NT2/D1 (cell line): ENCODE measurements around the gene CCSER1.

Source experiments
- DNase-seq: peaks from one replicate; pipeline ENCODE4 v3.0.0-alpha.2; 2011; ENCODE audit warnings: low read depth, low spot score
- H3K27me3 ChIP-seq: 2 replicates; pipeline ENCODE4 v1.6.0; 2011; ENCODE audit warnings: mild to moderate bottlenecking; ENCODE audit not compliant: insufficient read length, insufficient read depth
- H3K36me3 ChIP-seq: 2 replicates; pipeline ENCODE4 v1.6.1; 2011; ENCODE audit warnings: mild to moderate bottlenecking, low read length, mixed read lengths; ENCODE audit not compliant: insufficient read depth, insufficient read length
- H3K4me1 ChIP-seq: 2 replicates; pipeline ENCODE4 v1.5.1; 2011; ENCODE audit not compliant: insufficient read depth, insufficient read length
- H3K4me3 ChIP-seq: 2 replicates; pipeline ENCODE4 v1.5.1; 2011; ENCODE audit warnings: low read depth; ENCODE audit not compliant: insufficient read length
- H3K9ac ChIP-seq: 2 replicates; pipeline ENCODE4 v1.6.0; 2011; ENCODE audit warnings: low read depth; ENCODE audit not compliant: insufficient read length
- H3K9me3 ChIP-seq: 2 replicates; pipeline ENCODE4 v1.5.1; 2011; ENCODE audit warnings: mild to moderate bottlenecking, low read length; ENCODE audit not compliant: insufficient read depth
- SUZ12 ChIP-seq: IDR thresholded peaks from 2 replicates; pipeline ENCODE4 v1.6.1; 2011; ENCODE audit not compliant: insufficient read length, insufficient read depth; ENCODE audit errors: extremely low read depth
- YY1 ChIP-seq: IDR thresholded peaks from 2 replicates; pipeline ENCODE4 v1.6.1; 2011; ENCODE audit not compliant: insufficient read length, insufficient read depth
- ZNF274 ChIP-seq: IDR thresholded peaks from 2 replicates; pipeline ENCODE4 v1.6.1; 2011; ENCODE audit warnings: mild to moderate bottlenecking, low read depth, low read length

CCSER1 gene

DNA sequence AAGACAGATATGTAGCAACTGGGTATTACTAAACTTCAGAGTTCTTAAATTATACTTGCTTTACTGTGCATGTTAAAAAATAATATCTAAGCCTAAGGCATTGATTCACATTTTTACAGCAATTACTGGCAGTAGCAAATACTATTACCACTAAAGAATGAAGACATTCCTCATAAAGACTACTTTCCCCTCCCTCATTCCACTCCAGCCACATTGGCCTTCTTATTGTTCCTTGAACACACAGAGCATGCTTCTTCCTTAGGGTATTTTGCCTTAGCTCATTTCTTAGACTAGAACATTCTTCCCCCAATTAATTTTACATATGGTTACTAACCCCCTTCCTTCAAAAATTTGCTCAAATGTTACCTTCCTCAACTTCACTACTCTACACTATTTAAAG, 717.0 kb downstream of the CCSER1 start:
- Histone ChIP-seq H3K4me1 (no peaks in the 10 kb centered on the region), H3K9me3 (no peaks in the 10 kb centered on the region), H3K4me3 (no peak overlapping the region), H3K36me3 (no peaks in the 10 kb centered on the region), H3K9ac (no peak overlapping the region), H3K27me3 (no peaks in the 10 kb centered on the region)
- DNase-seq = no peak
- TF ChIP-seq YY1 (no peak), ZNF274 (no peak), SUZ12 (no peak)

DNA sequence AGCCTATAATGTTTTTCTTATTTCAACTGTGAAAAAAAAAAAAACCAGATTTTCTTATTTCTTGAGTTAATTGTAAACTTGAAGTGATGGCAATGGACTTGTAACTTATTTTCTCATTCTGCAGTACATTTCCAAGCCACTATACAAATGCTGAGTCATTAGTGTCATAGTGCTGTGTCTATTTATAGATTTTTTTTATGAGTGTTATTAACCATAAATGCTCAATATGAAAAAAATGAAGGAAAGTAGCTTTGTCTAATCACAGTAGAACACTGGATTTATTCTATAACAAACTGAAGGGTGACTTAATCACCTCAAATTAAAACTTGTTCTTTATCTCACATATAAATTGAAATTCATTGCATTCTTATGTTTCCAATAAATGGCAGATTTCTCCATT, 718.6 kb downstream of the CCSER1 start:
- DNase-seq = no peak

DNA sequence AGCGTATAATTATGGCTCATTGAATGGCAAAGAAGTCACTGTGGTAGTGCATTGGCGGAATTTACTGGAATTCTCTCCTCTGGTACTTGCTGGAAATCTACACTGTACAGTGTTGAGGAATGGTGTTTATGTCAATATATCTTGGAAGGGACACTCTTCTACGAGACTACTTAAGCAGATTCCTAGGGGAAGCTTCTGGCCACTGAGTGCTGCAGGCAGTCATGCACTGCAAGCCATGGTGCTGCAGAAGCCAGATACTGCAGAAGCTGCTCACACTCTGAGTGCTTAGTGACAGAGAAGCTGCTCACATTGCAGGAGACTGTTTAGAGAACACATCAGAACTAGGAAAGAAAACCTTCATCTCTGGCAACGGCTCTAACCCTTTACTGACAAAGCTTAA, 725.0 kb downstream of the CCSER1 start:
- H3K9ac ChIP-seq = no peak overlapping the region
- H3K9me3 ChIP-seq = peaks cover 7% of the 10 kb centered on the region; the same call in 1 of the 2 replicates
- no peak for TF ChIP-seq ZNF274
- TF ChIP-seq SUZ12 = no peak
- no peak for TF ChIP-seq YY1
- no peaks in the 10 kb centered on the region for H3K36me3 ChIP-seq
- no peaks in the 10 kb centered on the region for H3K4me1 ChIP-seq
- H3K4me3 ChIP-seq = no peak overlapping the region
- DNase-seq = no peak
- H3K27me3 ChIP-seq = no peaks in the 10 kb centered on the region

More for the DNA sequence above, 718.6 kb downstream of the CCSER1 start:
- Histone ChIP-seq H3K36me3 (no peaks in the 10 kb centered on the region), H3K4me1 (no peaks in the 10 kb centered on the region), H3K9me3 (peaks cover 7% of the 10 kb centered on the region; the same call in 1 of the 2 replicates), H3K4me3 (no peak overlapping the region), H3K9ac (no peak overlapping the region), H3K27me3 (no peaks in the 10 kb centered on the region)
- no peak for TF ChIP-seq SUZ12
- TF ChIP-seq YY1 = no peak
- no peak for TF ChIP-seq ZNF274

DNA sequence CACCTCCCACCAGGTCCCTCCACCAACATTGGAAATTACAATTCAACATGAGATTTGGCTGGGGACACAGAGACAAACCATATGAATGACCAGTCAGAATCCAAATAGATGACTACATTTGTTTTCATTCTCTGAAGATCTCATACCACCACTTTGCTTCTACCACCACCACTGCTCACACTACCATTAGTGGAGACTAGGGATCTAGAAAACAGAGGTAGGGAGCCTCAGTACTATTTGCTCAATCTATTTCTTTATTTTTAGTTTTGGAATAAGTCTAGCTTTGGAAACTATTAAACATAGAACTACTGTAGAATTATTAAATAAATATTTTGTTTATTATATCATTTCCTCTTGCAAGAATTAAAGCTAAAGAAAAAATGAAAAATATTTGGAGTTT, 727.9 kb downstream of the CCSER1 start:
- H3K4me3 ChIP-seq = no peak overlapping the region
- H3K36me3 ChIP-seq = no peaks in the 10 kb centered on the region
- peaks cover 2% of the 10 kb centered on the region; the same call in 1 of the 2 replicates for H3K9me3 ChIP-seq
- no peak for TF ChIP-seq YY1
- no peak for TF ChIP-seq ZNF274
- TF ChIP-seq SUZ12 = no peak
- no peak overlapping the region for H3K9ac ChIP-seq
- no peaks in the 10 kb centered on the region for H3K27me3 ChIP-seq
- DNase-seq = no peak
- no peaks in the 10 kb centered on the region for H3K4me1 ChIP-seq

DNA sequence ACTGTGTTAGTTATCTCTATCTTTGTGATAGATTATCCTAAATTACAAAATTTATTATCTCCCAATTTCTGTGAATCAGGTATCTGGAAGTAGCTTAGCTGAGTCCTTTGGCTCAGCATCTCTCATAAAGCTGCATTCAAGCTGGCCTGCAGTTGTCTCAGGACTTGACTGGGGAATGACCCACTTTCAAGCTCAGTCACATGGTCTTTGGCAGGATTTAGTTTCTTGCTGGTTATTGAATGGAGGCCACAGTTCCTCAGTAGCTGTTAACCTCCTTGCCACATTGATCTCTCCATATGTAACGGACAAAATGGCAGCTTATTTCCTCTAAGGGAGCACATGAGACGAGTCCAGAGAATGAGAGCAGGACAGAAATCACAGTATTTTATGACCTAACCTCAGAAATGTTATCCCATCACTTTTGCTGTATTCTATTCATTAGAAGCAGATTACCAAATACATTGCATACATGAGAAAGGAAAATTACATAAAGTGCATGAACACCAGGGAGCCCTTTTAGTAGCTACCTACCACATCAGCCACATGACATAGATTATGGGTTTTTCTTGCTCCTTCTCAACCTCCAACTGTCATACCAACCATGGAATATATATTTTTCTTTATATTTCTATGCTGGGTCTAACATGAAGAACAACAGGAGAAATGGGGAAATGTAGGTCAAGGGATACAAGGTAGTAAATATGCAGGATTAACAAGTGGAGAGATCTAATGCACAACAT, 730.1 kb downstream of the CCSER1 start:
- no peaks in the 10 kb centered on the region for H3K9me3 ChIP-seq
- TF ChIP-seq SUZ12 = no peak
- TF ChIP-seq ZNF274 = no peak
- no peak for TF ChIP-seq YY1
- H3K9ac ChIP-seq = no peak overlapping the region
- no peaks in the 10 kb centered on the region for H3K4me1 ChIP-seq
- no peaks in the 10 kb centered on the region for H3K36me3 ChIP-seq
- H3K4me3 ChIP-seq = no peak overlapping the region
- DNase-seq = no peak
- H3K27me3 ChIP-seq = no peaks in the 10 kb centered on the region

DNA sequence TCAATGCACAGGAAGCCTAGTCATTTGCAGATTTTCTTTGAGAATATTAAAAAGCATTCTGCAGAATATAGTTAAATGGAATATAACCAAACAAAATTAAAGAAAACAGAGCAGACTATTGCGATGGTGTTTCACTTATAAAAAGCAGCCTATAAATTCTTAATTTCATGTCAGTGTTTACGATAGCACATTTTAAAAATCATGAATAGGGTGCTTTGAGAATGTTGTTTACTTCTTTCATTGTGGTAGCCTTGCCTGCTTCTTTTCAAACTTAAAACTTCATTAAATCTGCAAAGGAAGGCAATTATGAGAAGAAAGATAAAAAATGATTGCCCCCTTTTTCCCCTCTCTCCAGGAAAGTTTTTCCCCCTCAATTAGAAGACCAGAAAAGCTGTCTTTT, 748.6 kb downstream of the CCSER1 start:
- TF ChIP-seq YY1 (no peak), SUZ12 (no peak), ZNF274 (no peak)
- H3K9ac ChIP-seq = no peak overlapping the region
- H3K4me1 ChIP-seq = no peaks in the 10 kb centered on the region
- H3K4me3 ChIP-seq = no peak overlapping the region
- DNase-seq = no peak
- no peaks in the 10 kb centered on the region for H3K27me3 ChIP-seq
- no peaks in the 10 kb centered on the region for H3K9me3 ChIP-seq
- H3K36me3 ChIP-seq = no peaks in the 10 kb centered on the region

DNA sequence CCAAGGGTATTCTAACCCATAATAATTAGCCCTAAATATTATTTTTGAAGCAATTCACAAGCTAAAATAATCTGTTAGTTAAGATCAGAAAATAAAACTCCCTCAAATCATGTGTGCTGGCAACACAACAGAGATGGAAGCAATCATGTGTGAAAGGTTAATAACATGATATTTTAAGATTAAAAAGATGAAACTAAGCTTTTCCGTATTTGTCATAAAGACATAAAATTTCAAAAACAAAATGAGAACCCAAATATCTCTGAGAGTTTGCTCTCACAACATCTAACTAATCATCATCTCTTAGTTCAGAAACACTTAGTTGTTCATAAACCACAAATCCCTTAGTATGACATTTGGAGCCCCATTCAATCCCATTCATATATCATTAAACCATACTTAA, 749.1 kb downstream of the CCSER1 start:
- Histone ChIP-seq H3K9me3 (no peaks in the 10 kb centered on the region), H3K27me3 (no peaks in the 10 kb centered on the region), H3K9ac (no peak overlapping the region), H3K36me3 (no peaks in the 10 kb centered on the region), H3K4me1 (no peaks in the 10 kb centered on the region), H3K4me3 (no peak overlapping the region)
- no peak for TF ChIP-seq ZNF274
- no peak for TF ChIP-seq YY1
- no peak for TF ChIP-seq SUZ12
- no peak for DNase-seq
